ENCODE results near the gene WNT5B.

DNA sequence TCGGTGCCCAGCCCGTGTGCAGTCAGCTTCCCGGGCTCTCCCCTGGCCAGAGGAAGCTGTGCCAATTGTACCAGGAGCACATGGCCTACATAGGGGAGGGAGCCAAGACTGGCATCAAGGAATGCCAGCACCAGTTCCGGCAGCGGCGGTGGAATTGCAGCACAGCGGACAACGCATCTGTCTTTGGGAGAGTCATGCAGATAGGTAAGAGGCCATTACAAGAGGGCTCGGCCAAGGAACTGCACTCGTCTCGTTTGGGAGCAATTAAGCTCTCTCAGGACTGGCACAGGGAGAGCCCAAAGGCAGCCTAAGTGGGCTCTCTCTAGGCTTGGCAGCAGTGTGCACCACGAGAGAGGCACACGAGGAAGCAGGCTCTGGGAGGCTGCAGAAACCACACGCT, 3.7 kb downstream of the WNT5B start:
- TF ChIP-seq, protein P1, sequence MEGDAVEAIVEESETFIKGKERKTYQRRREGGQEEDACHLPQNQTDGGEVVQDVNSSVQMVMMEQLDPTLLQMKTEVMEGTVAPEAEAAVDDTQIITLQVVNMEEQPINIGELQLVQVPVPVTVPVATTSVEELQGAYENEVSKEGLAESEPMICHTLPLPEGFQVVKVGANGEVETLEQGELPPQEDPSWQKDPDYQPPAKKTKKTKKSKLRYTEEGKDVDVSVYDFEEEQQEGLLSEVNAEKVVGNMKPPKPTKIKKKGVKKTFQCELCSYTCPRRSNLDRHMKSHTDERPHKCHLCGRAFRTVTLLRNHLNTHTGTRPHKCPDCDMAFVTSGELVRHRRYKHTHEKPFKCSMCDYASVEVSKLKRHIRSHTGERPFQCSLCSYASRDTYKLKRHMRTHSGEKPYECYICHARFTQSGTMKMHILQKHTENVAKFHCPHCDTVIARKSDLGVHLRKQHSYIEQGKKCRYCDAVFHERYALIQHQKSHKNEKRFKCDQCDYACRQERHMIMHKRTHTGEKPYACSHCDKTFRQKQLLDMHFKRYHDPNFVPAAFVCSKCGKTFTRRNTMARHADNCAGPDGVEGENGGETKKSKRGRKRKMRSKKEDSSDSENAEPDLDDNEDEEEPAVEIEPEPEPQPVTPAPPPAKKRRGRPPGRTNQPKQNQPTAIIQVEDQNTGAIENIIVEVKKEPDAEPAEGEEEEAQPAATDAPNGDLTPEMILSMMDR (IDR thresholded peaks at IDR 0.05; ENCODE audit: low read depth, low read length) = no peak
- no peak for TF ChIP-seq EZH2phosphoT487 (IDR thresholded peaks at IDR 0.05; ENCODE audit: low read depth)

Measured in OCI-LY3 (cell line).